NCI-H1092 treated with DMSO at 0.1 percent for 48 hours (cell line): ENCODE data around the gene PGA5.
"Not testable (repeated sequence)": the region's sequence is repeated elsewhere in the genome, so short reads cannot be mapped to it uniquely, and the experiment has no call there.

Source experiments
- DNase-seq: peaks from one replicate; lab custom pipeline; 2025; lab: John Stamatoyannopoulos, UW

PGA5 gene

DNA sequence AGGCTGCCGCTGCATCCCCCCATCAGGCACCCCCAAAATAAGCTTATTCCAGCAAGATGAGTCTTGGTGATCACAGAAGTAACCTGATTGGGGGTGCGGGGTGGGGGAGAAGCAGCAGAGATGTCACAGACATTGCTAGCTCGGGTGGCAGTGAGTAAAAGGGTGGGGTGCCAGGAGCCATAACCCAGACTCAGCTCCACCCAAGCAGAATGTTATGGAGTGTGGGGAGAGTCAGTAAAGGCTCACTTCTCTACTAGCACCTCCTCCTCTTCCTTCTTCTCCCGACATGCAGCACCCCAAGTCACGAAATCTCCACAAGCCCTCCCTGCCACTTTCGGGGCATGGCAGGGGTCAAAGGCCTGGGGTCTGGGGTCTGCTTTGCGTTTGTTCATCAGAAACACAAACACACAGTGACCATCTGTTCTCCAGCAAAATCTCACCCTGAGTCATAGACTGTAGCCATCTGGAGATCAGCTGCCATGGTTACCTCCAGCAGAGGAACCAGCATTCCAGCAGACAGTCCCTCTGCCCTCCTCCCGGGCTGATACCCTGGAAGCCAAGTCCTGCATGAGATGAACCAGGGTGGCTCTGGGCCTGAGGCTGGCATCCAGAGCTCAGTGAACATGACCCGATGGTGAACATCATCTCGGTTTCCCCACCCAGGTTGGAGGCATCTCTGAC, 14.4 kb upstream of the PGA5 start:
- not testable (repeated sequence) for DNase-seq

DNA sequence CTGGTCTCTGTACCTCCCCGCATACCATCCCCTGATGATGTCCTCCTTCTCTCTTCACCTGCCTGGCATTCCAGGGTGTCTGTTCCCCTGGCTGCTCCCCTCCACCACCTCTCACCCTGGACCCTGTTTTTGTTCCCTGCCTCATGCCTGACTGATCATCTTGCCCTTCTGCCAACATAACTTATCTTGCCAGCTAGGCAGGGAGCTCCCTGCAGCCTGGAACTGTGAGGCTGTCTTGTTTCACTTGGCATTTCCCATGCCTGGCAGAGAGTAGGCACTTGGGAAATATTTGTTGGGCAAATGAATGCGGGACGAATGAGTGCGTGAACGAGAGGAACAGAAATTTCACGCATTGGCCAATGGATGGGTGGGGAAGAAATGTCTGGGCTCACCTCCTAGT, 11.5 kb upstream of the PGA5 start:
- not testable (repeated sequence) for DNase-seq

- not testable (repeated sequence) for DNase-seq
Measured at GRCh38 chr11:61231033-61231432, 9.9 kb upstream of the PGA5 start.

DNA sequence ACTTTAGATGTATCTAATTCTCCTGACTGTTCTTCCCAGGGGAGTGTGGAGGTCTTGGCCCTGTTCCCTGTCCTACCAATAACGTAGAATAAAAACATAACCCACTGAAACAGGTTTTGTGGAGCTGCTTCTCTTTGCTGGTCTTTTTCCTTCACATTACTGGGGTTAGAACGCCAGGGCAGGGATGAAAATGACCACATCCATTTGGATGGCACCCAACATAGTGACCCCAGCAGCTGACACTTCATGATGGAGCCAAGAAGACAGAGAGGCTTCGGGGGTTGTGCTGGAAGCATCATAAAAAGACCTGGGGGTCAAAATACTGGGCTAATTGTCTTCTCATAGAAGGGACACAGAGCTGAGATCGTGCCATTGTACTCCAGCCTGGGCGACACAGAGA, 9.4 kb upstream of the PGA5 start:
- DNase-seq, result not testable (repeated sequence)

- DNase-seq, result not testable (repeated sequence)
Measured at GRCh38 chr11:61232548-61233145, 8.3 kb upstream of the PGA5 start.

- not testable (repeated sequence) for DNase-seq
Measured at GRCh38 chr11:61237130-61237529, 3.8 kb upstream of the PGA5 start.

DNA sequence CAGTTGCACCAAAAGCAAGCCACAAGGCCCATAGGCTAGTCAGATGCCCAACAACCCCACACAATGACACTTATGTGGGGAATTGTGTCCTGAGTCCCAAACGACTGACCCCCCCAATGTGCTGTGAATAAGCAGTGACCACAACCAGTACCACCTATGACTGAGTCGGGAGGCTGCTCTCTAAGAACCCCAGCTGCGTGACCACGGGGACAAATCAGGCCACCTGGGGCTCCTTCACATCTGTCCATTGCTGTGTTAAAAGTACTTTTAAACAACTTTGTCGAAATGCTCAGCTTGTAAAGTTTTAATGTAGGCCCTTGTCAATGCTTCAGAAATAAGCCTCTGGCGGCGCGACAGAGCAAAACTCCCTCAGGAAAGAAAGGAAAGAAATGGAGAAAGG, 687 bp upstream of the PGA5 start:
- not testable (repeated sequence) for DNase-seq

DNA sequence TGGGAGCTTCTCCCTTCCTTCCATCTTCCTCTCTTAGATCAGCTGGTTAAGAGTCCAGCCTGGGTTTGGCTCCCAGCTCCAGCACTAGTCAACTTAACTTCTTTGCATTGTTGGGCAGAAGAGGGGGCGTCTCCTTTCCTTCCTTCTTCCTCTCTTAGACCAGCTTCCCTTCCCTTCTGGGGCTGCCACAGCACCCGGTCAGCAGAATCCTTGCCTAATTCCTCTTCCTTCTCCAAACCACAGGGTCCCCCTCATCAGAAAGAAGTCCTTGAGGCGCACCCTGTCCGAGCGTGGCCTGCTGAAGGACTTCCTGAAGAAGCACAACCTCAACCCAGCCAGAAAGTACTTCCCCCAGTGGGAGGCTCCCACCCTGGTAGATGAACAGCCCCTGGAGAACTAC, 551 bp downstream of the PGA5 start:
- not testable (repeated sequence) for DNase-seq

DNA sequence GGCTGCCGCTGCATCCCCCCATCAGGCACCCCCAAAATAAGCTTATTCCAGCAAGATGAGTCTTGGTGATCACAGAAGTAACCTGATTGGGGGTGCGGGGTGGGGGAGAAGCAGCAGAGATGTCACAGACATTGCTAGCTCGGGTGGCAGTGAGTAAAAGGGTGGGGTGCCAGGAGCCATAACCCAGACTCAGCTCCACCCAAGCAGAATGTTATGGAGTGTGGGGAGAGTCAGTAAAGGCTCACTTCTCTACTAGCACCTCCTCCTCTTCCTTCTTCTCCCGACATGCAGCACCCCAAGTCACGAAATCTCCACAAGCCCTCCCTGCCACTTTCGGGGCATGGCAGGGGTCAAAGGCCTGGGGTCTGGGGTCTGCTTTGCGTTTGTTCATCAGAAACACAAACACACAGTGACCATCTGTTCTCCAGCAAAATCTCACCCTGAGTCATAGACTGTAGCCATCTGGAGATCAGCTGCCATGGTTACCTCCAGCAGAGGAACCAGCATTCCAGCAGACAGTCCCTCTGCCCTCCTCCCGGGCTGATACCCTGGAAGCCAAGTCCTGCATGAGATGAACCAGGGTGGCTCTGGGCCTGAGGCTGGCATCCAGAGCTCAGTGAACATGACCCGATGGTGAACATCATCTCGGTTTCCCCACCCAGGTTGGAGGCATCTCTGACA, 4.4 kb downstream of the PGA5 start:
- DNase-seq, result not testable (repeated sequence)

DNA sequence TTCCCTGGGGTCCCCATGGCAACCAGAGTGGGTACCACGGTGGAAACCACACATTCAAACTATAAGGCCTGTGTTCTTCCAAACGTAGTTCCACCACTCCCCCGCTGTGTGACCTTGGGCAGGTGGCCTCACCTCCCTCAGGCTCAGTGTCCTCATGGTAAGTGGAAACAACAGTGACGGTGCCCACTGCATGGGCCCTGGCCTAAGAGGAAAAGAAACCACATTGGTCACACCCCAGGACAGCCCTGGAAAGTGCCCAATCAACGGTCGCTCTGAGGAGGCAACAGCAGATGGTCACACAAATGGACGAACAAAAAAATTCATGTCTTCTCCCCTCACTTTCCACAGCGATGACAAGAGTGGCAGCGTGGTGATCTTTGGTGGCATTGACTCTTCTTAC, 7.1 kb downstream of the PGA5 start:
- DNase-seq, result not testable (repeated sequence)

GRCh38 chr11:61249201-61249600, 8.2 kb downstream of the PGA5 start:
- not testable (repeated sequence) for DNase-seq

GRCh38 chr11:61250796-61251765, 10.1 kb downstream of the PGA5 start:
- not testable (repeated sequence) for DNase-seq

DNA sequence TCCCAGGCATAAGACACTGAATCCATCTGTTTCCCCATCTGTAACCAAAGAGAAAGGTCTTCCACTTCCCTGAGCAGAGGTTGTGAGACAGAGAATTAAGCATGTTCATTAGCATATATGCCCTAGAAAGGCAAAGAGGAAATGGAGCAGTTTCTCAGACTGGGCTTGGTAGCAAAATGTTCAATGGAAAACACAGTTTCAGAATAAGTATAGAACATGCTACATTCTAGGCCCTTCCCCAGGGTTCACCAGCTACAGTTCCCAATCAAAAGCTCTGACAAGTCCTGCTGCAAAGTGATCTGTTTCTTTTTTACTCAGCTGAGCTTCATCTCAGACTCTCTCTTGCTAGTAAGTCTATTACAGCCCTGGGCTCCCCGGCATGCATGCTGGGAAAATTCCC, 11.4 kb downstream of the PGA5 start:
- DNase-seq, result not testable (repeated sequence)

GRCh38 chr11:61254403-61255025, 13.5 kb downstream of the PGA5 start:
- DNase-seq, result peak; percentile 53

- DNase-seq, result no peak
Measured at GRCh38 chr11:61256710-61257482, 15.9 kb downstream of the PGA5 start.

- DNase-seq, result no peak
Measured at GRCh38 chr11:61258546-61258945, 17.6 kb downstream of the PGA5 start.

DNA sequence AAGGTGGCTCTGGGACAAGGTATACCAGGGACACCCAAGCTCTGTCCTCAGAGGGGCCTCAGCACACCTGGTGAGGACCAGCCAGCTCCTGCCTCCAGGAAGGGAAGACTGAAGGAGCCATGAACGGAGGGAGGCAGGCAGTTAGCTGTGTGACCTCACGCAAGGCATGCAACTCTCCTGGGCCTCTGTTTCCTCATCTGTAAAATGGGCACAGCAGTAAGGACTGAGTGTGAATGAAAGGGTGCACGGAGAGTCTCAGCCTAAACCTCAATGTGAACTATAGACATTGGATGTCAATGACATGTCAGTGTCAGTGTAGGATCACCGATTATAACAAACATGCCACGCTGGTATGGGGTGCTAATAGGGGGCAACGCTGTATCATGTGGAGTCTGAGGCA, 18.4 kb downstream of the PGA5 start:
- DNase-seq, result no peak

DNA sequence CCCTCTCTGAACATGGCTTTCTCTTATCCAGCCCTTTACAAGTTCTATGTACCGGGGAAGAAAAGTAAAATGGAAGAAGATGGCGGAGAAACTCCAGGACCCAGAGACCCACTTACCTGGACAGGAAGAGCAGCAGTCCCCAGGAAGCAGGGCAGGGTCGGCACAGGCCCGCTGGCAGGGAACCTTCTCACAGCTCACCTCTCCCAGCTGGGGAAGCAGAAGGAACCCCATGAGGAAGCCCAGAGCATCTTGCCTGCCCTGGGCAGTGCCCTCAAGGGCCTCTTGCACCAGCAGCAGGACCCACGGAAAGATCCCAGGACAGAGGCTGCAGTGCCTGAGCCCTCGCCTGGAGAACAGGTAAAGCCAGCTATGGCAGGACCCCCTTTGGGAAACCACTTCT, 23.4 kb downstream of the PGA5 start:
- DNase-seq, result no peak

- DNase-seq, result no peak
Measured at GRCh38 chr11:61264795-61265194, 23.8 kb downstream of the PGA5 start.

DNA sequence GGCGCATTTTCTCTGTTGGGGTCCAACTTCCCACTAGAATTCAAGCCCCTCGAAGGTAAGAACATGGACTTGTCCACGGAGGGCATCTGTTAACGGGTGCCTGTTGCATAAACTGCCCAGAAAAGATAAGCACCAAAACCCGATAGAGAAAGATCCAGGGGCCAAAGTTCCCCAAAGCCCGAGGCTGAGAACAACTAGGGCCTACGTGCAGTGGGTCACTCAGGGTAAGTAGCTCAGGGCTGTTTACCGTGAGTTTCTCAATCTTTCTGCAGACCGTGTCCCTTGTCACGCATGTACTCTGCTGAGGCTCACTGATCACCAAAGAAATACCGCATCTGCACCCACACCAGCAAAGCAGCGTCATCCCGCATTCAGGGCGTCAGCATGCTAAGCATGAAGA, 24.4 kb downstream of the PGA5 start:
- no peak for DNase-seq

- no peak for DNase-seq
Measured at GRCh38 chr11:61266602-61267001, 25.6 kb downstream of the PGA5 start.
